Liver (tissue), 9 donors: ENCODE data around the gene ERC1. TPM values are rescaled to one million over a fixed set of nuclear protein-coding genes. Genes with fewer than 3 reads are reported as not detected.

Experiments used
- DNase-seq: peaks from one replicate; pipeline ENCODE4 v3.0.0-alpha.2; 2017; ENCODE audit warnings: low spot score
- H3K27ac ChIP-seq, 2 donors: one replicate each; pipeline ENCODE4 v1.7.0; 2013; ENCODE audit warnings: inconsistent platforms in 2 of 2, low read length in 2 of 2, control low read depth in 1 of 2, low read depth in 1 of 2, mild to moderate bottlenecking in 1 of 2
- H3K27me3 ChIP-seq, 4 donors: one replicate each; pipeline versions ENCODE4 v1.6.1 to v1.7.0; 2013; ENCODE audit warnings: low read length in 3 of 4, inconsistent platforms in 1 of 4, mild to moderate bottlenecking in 1 of 4, moderate library complexity in 1 of 4; ENCODE audit not compliant: control insufficient read depth in 4 of 4, insufficient read depth in 4 of 4
- H3K36me3 ChIP-seq, 4 donors: one replicate each; pipeline versions ENCODE4 v1.6.1 to v1.7.0; 2013; ENCODE audit warnings: low read length in 3 of 4, mild to moderate bottlenecking in 3 of 4, low read depth in 1 of 4, moderate library complexity in 1 of 4; ENCODE audit not compliant: control insufficient read depth in 4 of 4, insufficient read depth in 3 of 4
- H3K4me1 ChIP-seq, 4 donors: one replicate each; pipeline versions ENCODE4 v1.6.1 to v1.7.0; 2013; ENCODE audit warnings: low read length in 3 of 4, mild to moderate bottlenecking in 3 of 4, moderate library complexity in 1 of 4; ENCODE audit not compliant: control insufficient read depth in 4 of 4, insufficient read depth in 4 of 4
- H3K4me3 ChIP-seq, 3 donors: one replicate each; pipeline versions ENCODE4 v1.6.1 to v1.7.0; 2013; ENCODE audit warnings: low read length in 3 of 3, control low read depth in 1 of 3, low read depth in 1 of 3, mild to moderate bottlenecking in 1 of 3
- H3K9ac ChIP-seq, 2 donors: one replicate each; pipeline ENCODE4 v1.7.0; 2013; ENCODE audit warnings: low read length in 2 of 2, mild to moderate bottlenecking in 2 of 2, moderate library complexity in 2 of 2, control low read depth in 1 of 2, low read depth in 1 of 2
- H3K9me3 ChIP-seq, 4 donors: one replicate each; pipeline versions ENCODE4 v1.6.1 to v1.7.0; 2013; ENCODE audit warnings: low read length in 3 of 4; ENCODE audit not compliant: control insufficient read depth in 4 of 4
- EGR1 ChIP-seq, 2 donors: IDR thresholded peaks; 2 replicates each; pipeline ENCODE4 v1.6.1; 2016 to 2018; ENCODE audit warnings: antibody characterized with exemption in 2 of 2, low read depth in 2 of 2
- FOXA1 ChIP-seq: IDR thresholded peaks from 2 replicates; pipeline ENCODE4 v1.6.1; 2016; ENCODE audit warnings: antibody characterized with exemption
- GABPA ChIP-seq, 2 donors: IDR thresholded peaks in 1 of 2; conservative IDR thresholded peaks in 1 of 2; 2 replicates each; pipeline ENCODE4 v1.6.1; 2016; ENCODE audit warnings: antibody characterized with exemption in 2 of 2, mild to moderate bottlenecking in 1 of 2, moderate library complexity in 1 of 2
- HNF4A ChIP-seq, 2 donors: conservative IDR thresholded peaks; 2 replicates each; pipeline ENCODE4 v1.6.1; 2016; ENCODE audit warnings: antibody characterized with exemption in 2 of 2, mild to moderate bottlenecking in 2 of 2
- HNF4G ChIP-seq: IDR thresholded peaks from 2 replicates; pipeline ENCODE4 v1.6.1; 2016; ENCODE audit warnings: antibody characterized with exemption
- JUND ChIP-seq, 2 donors: IDR thresholded peaks; 2 replicates each; pipeline ENCODE4 v1.6.1; 2016; ENCODE audit warnings: antibody characterized with exemption in 2 of 2
- MAX ChIP-seq: IDR thresholded peaks from 2 replicates; pipeline ENCODE4 v1.6.1; 2016; ENCODE audit warnings: antibody characterized with exemption
- NR2F2 ChIP-seq: IDR thresholded peaks from 2 replicates; pipeline ENCODE4 v1.6.1; 2016; ENCODE audit warnings: antibody characterized with exemption
- RAD21 ChIP-seq, 2 donors: IDR thresholded peaks; 2 replicates each; pipeline ENCODE4 v1.6.1; 2016; ENCODE audit warnings: antibody characterized with exemption in 2 of 2, mild to moderate bottlenecking in 2 of 2
- RXRA ChIP-seq, 2 donors: IDR thresholded peaks; 2 replicates each; pipeline ENCODE4 v1.6.1; 2017 to 2018; ENCODE audit warnings: antibody characterized with exemption in 2 of 2, mild to moderate bottlenecking in 1 of 2
- SP1 ChIP-seq: IDR thresholded peaks from 2 replicates; pipeline ENCODE4 v1.6.1; 2018; ENCODE audit warnings: antibody characterized with exemption, mild to moderate bottlenecking
- TAF1 ChIP-seq: conservative IDR thresholded peaks from 2 replicates; pipeline ENCODE4 v1.6.1; 2016; ENCODE audit warnings: antibody characterized with exemption, mild to moderate bottlenecking
- YY1 ChIP-seq: IDR thresholded peaks from 2 replicates; pipeline ENCODE4 v1.6.1; 2016; ENCODE audit warnings: antibody characterized with exemption, mild to moderate bottlenecking
- WGBS: extraction: QIAGEN DNeasy Blood & Tissue Kit; methylation state at CpG from one replicate; pipeline ENCODE4 v1.1.7; 2013; 5-methylcytosine and 5-hydroxymethylcytosine counted together
- polyA plus RNA-seq, 2 donors: library from polyadenylated mRNA; stranded (reverse) in 1 of 2; unstranded in 1 of 2; fragments of 200-250 nt in 1 of 2; fragments of >200 nt in 1 of 2; fragmentation: Nextera tagmentation in 1 of 2; extraction: Ambion mirVana in 1 of 2; gene quantifications; one replicate each; pipeline versions ENCODE4 v1.2.1 to v1.2.3, GENCODE V29; 2013 to 2015
- total RNA-seq, 2 donors: library from RNA; depleted of rRNA; stranded (reverse); fragments of >200 nt; gene quantifications; one replicate each; pipeline ENCODE4 v1.2.3, GENCODE V29; 2014
- TF ChIP-seq, protein P1 (sequence below): IDR thresholded peaks from 2 replicates; pipeline ENCODE4 v1.6.1; 2016; ENCODE audit warnings: antibody characterized with exemption, mild to moderate bottlenecking
- TF ChIP-seq, protein P2 (sequence below): IDR thresholded peaks from 2 replicates; pipeline ENCODE4 v1.6.1; 2016; ENCODE audit warnings: antibody characterized with exemption
- TF ChIP-seq, protein P3 (sequence below): fragments of 150-350 bp; IDR thresholded peaks from 2 replicates; pipeline ENCODE4 v1.5.1; 2017; ENCODE audit warnings: improper control_type of control experiment, low read depth, low read length; ENCODE audit not compliant: missing input control
- TF ChIP-seq, protein P4 (sequence below): IDR thresholded peaks from 2 replicates; pipeline ENCODE4 v1.6.1; 2016; ENCODE audit warnings: antibody characterized with exemption
- donor health status: healthy.
- donor health status: healthy.
- donor health status: healthy.
- donor health status: healthy.
- donor health status: healthy.

ERC1 gene
- total and polyA plus RNA-seq, 4 donors, result 6.2 to 50.2 (median 10.3) TPM

DNA sequence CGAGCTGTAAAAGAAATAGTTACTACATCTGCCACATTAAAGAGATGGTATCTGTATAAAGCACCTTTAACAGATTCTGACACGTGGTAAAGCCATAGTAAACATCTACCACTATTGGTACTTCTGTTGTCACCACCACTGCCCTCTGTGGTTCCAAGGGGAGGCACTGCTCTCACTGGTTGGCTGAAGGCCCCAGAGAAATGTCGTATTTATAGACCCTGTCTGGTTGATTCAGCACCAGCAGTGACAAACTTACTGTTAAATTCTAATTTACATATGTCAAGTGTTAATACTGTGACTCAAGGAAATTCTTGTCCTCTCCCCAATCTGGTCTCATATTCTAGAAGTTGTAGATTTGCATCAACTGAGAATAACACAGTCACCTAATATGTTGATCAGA, 281.1 kb downstream of the ERC1 start:
- H3K9ac ChIP-seq, result no peak overlapping the region
- DNase-seq, result no peak
- WGBS, result 93% methylated on average over 3 of the region's 3 CpGs
- H3K27me3 ChIP-seq, result no peaks in the 10 kb centered on the region
- H3K9me3 ChIP-seq, result no peaks in the 10 kb centered on the region
- TF ChIP-seq MAX (no peak), JUND (IDR thresholded peaks at IDR 0.05) (no peak), HNF4G (no peak), SP1 (no peak), YY1 (no peak), RAD21 (IDR thresholded peaks at IDR 0.05) (no peak), RXRA (IDR thresholded peaks at IDR 0.05) (no peak), EGR1 (IDR thresholded peaks at IDR 0.05; ENCODE audit: low read depth in 2 of 2) (no peak), GABPA (IDR thresholded peaks at IDR 0.05 in 1 of 2, conservative IDR thresholded peaks at IDR 0.05 in 1 of 2) (no peak), NR2F2 (no peak), FOXA1 (no peak), HNF4A (conservative IDR thresholded peaks at IDR 0.05) (no peak)
- TF ChIP-seq, protein P1, sequence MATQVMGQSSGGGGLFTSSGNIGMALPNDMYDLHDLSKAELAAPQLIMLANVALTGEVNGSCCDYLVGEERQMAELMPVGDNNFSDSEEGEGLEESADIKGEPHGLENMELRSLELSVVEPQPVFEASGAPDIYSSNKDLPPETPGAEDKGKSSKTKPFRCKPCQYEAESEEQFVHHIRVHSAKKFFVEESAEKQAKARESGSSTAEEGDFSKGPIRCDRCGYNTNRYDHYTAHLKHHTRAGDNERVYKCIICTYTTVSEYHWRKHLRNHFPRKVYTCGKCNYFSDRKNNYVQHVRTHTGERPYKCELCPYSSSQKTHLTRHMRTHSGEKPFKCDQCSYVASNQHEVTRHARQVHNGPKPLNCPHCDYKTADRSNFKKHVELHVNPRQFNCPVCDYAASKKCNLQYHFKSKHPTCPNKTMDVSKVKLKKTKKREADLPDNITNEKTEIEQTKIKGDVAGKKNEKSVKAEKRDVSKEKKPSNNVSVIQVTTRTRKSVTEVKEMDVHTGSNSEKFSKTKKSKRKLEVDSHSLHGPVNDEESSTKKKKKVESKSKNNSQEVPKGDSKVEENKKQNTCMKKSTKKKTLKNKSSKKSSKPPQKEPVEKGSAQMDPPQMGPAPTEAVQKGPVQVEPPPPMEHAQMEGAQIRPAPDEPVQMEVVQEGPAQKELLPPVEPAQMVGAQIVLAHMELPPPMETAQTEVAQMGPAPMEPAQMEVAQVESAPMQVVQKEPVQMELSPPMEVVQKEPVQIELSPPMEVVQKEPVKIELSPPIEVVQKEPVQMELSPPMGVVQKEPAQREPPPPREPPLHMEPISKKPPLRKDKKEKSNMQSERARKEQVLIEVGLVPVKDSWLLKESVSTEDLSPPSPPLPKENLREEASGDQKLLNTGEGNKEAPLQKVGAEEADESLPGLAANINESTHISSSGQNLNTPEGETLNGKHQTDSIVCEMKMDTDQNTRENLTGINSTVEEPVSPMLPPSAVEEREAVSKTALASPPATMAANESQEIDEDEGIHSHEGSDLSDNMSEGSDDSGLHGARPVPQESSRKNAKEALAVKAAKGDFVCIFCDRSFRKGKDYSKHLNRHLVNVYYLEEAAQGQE, result no peak
- TF ChIP-seq, protein P2, sequence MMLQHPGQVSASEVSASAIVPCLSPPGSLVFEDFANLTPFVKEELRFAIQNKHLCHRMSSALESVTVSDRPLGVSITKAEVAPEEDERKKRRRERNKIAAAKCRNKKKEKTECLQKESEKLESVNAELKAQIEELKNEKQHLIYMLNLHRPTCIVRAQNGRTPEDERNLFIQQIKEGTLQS, result no peak
- TF ChIP-seq, protein P3, sequence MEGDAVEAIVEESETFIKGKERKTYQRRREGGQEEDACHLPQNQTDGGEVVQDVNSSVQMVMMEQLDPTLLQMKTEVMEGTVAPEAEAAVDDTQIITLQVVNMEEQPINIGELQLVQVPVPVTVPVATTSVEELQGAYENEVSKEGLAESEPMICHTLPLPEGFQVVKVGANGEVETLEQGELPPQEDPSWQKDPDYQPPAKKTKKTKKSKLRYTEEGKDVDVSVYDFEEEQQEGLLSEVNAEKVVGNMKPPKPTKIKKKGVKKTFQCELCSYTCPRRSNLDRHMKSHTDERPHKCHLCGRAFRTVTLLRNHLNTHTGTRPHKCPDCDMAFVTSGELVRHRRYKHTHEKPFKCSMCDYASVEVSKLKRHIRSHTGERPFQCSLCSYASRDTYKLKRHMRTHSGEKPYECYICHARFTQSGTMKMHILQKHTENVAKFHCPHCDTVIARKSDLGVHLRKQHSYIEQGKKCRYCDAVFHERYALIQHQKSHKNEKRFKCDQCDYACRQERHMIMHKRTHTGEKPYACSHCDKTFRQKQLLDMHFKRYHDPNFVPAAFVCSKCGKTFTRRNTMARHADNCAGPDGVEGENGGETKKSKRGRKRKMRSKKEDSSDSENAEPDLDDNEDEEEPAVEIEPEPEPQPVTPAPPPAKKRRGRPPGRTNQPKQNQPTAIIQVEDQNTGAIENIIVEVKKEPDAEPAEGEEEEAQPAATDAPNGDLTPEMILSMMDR, result no peak
- H3K27ac ChIP-seq, result no peak overlapping the region
- no peaks in the 10 kb centered on the region for H3K4me1 ChIP-seq
- H3K36me3 ChIP-seq, result no peaks in the 10 kb centered on the region
- H3K4me3 ChIP-seq, result no peak overlapping the region

DNA sequence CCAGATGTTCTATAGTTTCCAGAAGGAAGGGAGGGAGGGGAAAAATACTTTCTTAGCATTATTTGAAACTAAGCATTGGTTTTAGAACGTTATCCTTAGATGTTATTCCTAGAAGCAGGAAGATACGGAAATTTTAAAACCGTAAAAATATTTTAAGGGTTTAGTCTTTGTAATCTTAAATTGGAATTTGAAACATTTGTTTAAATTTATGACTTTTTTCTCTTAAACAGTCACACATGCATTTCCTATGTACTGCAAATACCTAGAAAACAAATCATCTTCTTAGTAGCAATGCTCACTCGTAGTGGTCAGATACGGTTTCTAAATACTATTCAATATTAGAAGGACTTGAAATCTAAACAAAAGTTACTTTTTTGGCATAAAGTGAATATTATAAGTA, 282.0 kb downstream of the ERC1 start:
- Histone ChIP-seq H3K4me1 (no peaks in the 10 kb centered on the region), H3K27ac (no peak overlapping the region), H3K9ac (no peak overlapping the region), H3K36me3 (no peaks in the 10 kb centered on the region), H3K27me3 (no peaks in the 10 kb centered on the region), H3K9me3 (no peaks in the 10 kb centered on the region), H3K4me3 (no peak overlapping the region)
- 98% methylated on average over 5 of the region's 5 CpGs for WGBS
- TF ChIP-seq EGR1 (IDR thresholded peaks at IDR 0.05; ENCODE audit: low read depth in 2 of 2), result no peak
- no peak for TF ChIP-seq TAF1
- TF ChIP-seq JUND (IDR thresholded peaks at IDR 0.05), result no peak
- no peak for TF ChIP-seq RAD21 (IDR thresholded peaks at IDR 0.05)
- no peak for TF ChIP-seq MAX
- TF ChIP-seq, protein P2, result no peak
- no peak for TF ChIP-seq RXRA (IDR thresholded peaks at IDR 0.05)
- TF ChIP-seq, protein P1, result no peak
- no peak for TF ChIP-seq FOXA1
- no peak for TF ChIP-seq NR2F2
- TF ChIP-seq HNF4G, result no peak
- no peak for TF ChIP-seq SP1
- TF ChIP-seq, protein P4, sequence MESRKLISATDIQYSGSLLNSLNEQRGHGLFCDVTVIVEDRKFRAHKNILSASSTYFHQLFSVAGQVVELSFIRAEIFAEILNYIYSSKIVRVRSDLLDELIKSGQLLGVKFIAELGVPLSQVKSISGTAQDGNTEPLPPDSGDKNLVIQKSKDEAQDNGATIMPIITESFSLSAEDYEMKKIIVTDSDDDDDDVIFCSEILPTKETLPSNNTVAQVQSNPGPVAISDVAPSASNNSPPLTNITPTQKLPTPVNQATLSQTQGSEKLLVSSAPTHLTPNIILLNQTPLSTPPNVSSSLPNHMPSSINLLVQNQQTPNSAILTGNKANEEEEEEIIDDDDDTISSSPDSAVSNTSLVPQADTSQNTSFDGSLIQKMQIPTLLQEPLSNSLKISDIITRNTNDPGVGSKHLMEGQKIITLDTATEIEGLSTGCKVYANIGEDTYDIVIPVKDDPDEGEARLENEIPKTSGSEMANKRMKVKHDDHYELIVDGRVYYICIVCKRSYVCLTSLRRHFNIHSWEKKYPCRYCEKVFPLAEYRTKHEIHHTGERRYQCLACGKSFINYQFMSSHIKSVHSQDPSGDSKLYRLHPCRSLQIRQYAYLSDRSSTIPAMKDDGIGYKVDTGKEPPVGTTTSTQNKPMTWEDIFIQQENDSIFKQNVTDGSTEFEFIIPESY, result no peak
- no peak for TF ChIP-seq HNF4A (conservative IDR thresholded peaks at IDR 0.05)
- no peak for DNase-seq
